KG1 (cell line): ENCODE data around the gene EIF3F.
A peak's percentile ranks its signal among the peaks of the same experiment; 100 is the strongest.
"Not testable (repeated sequence)": the region's sequence is repeated elsewhere in the genome, so short reads cannot be mapped to it uniquely, and the experiment has no call there.

Experiments
- DNase-seq: peaks from one replicate; lab custom pipeline; 2025; lab: John Stamatoyannopoulos, UW

The EIF3F gene

DNA sequence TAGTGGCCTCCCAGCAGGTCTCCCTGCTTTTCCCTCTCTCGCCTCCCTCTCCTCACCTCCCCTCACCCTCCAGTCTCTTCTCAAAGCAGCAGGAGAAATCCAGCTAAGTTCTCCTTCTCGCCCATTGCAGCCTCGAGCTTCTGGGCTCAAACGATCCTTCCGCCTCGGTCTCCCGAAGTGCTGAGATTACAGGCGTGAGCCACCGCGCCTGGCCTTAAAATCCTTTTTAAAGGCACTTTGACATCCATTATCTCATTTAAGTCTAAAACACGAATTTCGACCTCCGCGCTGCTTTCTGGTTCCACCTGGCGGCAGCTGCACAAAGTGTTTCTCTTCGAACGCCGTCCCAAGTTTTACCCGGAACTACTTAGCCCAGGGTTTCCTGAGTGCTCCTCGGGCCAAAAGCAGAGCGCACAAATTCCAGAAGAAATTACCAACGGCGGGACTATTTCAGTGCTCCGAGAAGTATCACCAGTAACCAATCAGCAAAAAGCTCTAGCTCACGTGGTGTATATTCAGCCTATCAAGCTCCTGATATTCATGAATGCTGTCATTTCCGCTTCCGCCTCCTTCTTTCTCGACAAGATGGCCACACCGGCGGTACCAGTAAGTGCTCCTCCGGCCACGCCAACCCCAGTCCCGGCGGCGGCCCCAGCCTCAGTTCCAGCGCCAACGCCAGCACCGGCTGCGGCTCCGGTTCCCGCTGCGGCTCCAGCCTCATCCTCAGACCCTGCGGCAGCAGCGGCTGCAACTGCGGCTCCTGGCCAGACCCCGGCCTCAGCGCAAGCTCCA lies at the start of gene EIF3F:
EIF3F (plus strand) TSS at position 570 of the 792 bp plus-strand sequence; CDS start at position 586, 16 bp downstream.
- peak; percentile 96 for DNase-seq

GRCh38 chr11:7941146-7941545 lies 46.0 kb upstream of the EIF3F start:
- no peak for DNase-seq

GRCh38 chr11:7941608-7942007 lies 45.5 kb upstream of the EIF3F start, which contains the start of gene OR10A3:
Gene OR10A3, minus strand, starts transcription at chr11:7941708. Its CDS starts 2,188 bp downstream, at chr11:7939520.
- no peak for DNase-seq

GRCh38 chr11:7944123-7944522 lies 43.0 kb upstream of the EIF3F start:
- DNase-seq, result no peak

- no peak for DNase-seq
These were observed 37.2 kb upstream of the EIF3F start for GRCh38 chr11:7949934-7950333.

- no peak for DNase-seq
These were observed 31.9 kb upstream of the EIF3F start for GRCh38 chr11:7955191-7955590.

DNA sequence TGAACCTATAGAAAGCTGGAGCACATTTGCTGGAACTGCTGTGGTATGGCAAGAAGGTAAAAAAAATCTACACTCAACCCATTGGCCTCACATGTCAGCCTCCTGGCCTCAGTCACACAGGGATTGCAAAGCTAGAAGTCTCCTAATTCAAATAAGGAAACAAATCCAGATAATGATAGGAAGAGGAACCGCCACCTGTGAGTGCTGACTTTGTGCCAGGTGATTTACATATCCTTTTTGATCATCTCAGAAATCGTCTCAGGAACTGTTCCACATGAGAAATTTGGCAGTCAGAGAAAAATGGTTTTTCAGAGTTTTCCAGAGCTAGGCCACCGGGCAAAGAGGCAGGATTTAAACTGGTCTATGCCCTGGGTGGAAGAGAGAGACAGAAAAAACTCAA lies 22.9 kb upstream of the EIF3F start:
- DNase-seq, result no peak

GRCh38 chr11:7964873-7965272 lies 22.3 kb upstream of the EIF3F start:
- no peak for DNase-seq

GRCh38 chr11:7965386-7965785 lies 21.8 kb upstream of the EIF3F start, which contains the start of gene NLRP10:
Gene NLRP10, minus strand, starts transcription at chr11:7965447. Its CDS starts 1,952 bp downstream, at chr11:7963495.
- no peak for DNase-seq

DNA sequence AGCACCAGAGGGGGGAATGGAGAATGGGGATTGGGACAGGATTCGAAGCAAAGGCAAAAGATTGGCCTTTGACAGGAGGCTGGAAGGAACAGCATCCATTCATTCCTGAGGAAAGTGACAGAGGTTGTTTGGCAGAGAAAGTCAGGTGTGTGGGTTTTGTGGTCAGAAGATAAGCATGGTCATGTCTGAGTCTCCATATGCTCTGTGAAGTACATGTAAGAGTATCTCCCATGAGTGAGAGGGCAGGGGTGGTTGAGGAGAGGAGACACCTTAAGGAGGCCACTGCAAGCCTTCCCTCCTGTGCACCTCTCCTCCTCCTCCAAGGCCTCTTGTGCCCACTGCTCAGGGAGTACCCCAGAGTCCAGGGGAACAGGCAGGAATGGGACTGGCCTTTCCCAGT lies 20.0 kb upstream of the EIF3F start:
- DNase-seq, result no peak

DNA sequence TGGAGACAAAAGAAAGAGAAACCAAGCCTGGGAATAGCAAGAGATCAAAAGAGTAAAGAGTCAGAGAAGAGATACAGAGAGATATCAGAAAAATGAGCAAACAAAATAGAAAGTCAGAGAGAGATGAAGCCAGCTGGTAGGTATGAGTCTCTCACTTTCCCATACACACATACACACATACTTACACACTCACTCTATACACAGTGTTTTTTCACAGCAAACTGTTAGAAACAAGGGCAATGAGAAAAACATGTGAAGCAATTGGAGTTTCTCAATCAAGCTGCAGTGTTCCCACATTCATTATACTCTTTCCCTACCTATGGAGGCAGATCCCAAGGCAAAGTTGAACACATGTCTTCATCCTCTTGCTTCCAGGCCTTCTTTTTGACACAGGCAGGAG lies 19.3 kb upstream of the EIF3F start:
- DNase-seq, result no peak

DNA sequence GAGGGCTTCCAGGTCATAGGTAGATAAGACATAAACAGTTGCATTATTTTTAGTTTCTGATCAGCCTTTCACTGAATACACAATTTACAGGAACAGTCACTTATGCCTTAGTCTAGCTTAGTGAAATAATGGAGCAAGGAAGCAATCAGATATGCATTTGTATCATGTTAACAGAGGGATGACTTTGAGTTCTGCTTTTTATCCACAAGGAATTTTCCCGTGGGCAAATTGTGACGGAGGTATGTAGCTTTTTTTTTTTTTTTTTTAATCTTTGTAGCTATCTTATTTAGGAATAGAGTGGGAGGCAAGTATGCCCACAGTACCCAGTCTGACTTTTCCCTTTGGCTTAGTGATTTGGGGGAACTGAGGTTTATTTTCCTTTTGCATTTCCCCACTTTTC lies 18.5 kb upstream of the EIF3F start:
- DNase-seq, result no peak

DNA sequence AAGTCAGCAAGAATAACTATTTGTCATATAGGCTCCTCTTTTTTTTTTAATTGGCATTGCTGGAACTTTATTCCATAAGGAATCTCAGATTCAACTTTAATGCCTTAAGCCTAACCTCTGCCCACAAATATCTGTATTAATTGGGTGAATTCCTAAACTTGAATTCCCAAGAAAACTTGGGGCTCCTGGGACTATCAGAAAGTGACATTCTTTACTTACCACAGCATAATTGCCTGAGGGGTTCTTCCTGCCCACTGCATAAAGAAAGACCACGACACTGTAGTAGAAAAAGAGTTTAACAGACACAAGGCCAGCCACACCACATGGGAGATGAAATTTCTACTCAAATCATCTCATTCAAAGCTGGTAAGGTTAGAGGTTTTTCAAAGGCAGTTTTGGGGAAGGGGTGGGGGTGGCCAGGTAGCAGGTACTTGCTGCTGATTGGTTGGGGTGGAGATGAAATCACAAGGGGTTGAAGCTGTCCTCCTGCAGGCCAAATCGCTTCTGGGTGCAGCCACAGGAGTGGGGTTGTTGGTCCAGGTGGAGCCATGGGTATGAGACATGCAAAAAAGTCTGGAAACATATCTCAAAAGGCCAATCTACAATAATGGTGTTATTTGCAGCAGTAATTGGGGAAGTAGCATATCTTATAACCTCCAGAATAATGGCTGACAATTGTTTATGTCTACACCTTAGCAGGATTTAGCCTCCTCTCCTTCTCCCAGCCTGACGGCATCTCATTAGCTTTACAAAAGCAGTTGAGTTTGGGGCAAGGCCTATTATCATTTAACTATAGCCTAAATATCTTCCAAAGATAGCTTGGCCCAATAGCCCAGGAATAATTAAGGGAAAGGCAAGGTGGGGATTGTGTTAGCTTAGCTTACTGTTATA lies 17.1 kb upstream of the EIF3F start:
- no peak for DNase-seq

DNA sequence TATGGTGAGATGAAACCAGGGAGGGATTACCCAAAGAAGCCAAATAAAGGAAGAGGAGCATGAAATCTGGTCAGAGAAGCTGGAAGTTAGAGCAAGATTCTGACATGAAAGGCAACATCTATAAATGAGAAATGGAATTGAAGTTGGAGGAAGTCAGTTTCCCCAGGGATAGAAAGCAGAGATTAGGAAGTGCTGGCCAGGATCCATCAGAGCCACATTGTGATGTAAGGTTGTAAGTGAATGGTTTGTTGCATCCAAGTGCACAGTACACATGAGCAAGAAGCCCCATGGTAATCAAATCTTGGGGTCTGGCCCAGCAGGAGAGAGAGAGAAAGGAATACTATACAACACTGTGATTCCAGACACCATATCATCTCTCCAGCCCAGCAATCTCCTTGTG lies 15.3 kb upstream of the EIF3F start:
- no peak for DNase-seq

GRCh38 chr11:7973011-7973410 lies 14.1 kb upstream of the EIF3F start:
- no peak for DNase-seq

DNA sequence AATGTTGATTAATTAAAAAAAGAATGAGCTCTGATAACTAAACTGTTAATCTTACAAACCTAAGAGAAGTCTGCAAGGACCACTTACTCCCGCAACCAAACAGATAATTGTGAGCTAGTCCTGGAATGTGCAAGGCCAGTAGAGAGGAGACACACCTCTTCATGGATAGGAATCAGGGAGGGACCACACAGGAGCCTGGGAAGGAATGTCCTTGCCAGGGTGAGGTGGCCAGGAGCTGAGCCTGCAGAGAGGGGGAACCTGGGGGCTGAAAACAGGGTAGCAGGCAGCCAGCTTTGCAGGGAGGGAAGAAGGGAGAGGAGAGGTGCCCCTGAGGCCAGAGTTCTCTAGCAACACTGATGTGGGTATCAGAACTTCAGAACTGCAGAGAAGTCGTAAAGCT lies 12.5 kb upstream of the EIF3F start:
- no peak for DNase-seq

DNA sequence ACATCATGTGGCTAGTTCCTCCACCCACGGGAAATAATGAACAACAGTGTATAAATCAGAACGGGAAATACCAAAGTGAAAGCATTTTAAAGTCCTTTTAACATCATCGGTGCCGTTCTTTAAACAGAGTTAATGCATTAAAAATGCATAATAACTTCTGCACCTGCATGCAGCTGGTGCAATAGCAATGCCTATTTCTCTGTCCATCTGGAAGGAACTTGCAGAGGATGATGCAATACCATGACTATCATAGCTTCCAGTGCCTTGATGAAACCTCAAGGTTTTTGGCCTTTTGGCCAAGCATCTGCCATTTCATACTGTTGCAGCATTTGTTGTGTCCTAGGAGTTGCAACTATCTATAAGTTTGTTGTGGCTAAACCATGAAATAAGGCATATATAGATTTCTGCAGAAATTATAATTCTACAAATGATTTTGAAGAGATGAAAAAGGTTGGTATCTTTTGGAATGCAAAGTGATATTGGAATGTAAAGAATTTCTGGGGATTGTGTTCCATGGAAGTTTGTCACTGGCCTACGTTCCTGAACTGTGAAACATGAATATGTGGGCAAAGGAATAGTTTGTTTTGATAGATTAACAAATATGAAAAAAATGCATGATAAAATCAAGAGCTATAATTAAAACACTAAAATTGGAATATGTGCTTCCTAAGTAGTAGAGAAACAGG lies 9.8 kb upstream of the EIF3F start:
- DNase-seq, result no peak

DNA sequence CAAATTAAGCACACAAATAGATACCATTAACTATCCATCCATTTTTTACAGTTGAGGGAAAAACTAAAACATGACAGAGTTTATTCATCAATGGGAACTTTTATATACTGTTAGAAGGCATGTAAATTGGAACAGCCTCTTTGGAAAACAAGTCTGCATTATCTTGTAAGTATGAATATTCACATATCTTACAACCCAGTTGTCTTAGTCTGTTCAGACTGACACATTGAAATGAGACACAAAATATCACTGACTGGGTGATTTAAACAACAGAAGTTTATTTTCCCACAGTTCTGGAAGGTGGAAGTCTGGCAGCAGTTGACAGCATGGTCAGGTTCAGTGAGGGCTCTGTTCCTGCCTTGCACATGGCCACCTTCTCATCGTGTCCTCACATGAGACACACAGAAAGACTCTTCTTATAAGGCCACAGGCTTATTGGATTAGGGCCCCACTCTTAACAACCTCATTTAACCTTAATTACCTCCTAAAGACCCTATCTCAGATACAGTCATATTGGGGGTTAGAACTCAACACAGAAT lies 5.4 kb upstream of the EIF3F start:
- no peak for DNase-seq

GRCh38 chr11:7982582-7983119 lies 4.5 kb upstream of the EIF3F start:
- no peak for DNase-seq

GRCh38 chr11:7983832-7984590 lies 3.1 kb upstream of the EIF3F start:
- no peak for DNase-seq

GRCh38 chr11:7987560-7987883 lies 385 bp downstream of the EIF3F start:
- DNase-seq, result not testable (repeated sequence)
